Heart right ventricle (tissue), 16 donors: ENCODE measurements around the gene CAPN2. TPM values are rescaled to one million over a fixed set of nuclear protein-coding genes. Genes with fewer than 3 reads are reported as not detected.
A peak's percentile ranks its signal among the peaks of the same experiment; 100 is the strongest.

Experiments
- ATAC-seq, 8 donors: fragments of 200-7000 bp; cut with Tn5 transposase; one replicate each; pipeline ENCODE4 v1.9.1; 2020; ENCODE audit warnings: mild to moderate bottlenecking in 8 of 8, moderate library complexity in 8 of 8, moderate number of reproducible peaks in 1 of 8
- DNase-seq, 2 donors: peaks; one replicate each; pipeline ENCODE4 v3.0.0-alpha.2; 2020
- H3K27ac ChIP-seq, 10 donors: fragments of 200-600 bp; sonication (generic) in 2 of 10; one replicate each; pipeline versions ENCODE4 v1.5.0 to v1.8.0; 2020 to 2022; ENCODE audit warnings: mild to moderate bottlenecking in 3 of 10
- H3K27me3 ChIP-seq, 7 donors: fragments of 200-600 bp; one replicate each; pipeline ENCODE4 v1.8.0; 2021 to 2022; ENCODE audit warnings: mild to moderate bottlenecking in 2 of 7
- H3K36me3 ChIP-seq, 9 donors: fragments of 200-600 bp; sonication (generic) in 1 of 9; one replicate each; pipeline versions ENCODE4 v1.5.0 to v1.8.0; 2020 to 2022; ENCODE audit warnings: mild to moderate bottlenecking in 2 of 9
- H3K4me1 ChIP-seq, 9 donors: fragments of 200-600 bp; sonication (generic) in 1 of 9; one replicate each; pipeline versions ENCODE4 v1.5.0 to v1.8.0; 2020 to 2022; ENCODE audit warnings: mild to moderate bottlenecking in 4 of 9
- H3K4me3 ChIP-seq, 10 donors: fragments of 200-600 bp; sonication (generic) in 2 of 10; one replicate each; pipeline versions ENCODE4 v1.5.0 to v1.8.0; 2020 to 2022; ENCODE audit warnings: mild to moderate bottlenecking in 7 of 10, moderate library complexity in 2 of 10
- H3K9me3 ChIP-seq, 11 donors: fragments of 200-600 bp in 10 of 11; sonication (generic) in 2 of 11; one replicate each; pipeline versions ENCODE4 v1.5.0 to v1.8.0; 2013 to 2022; ENCODE audit warnings: mild to moderate bottlenecking in 2 of 11, control low read depth in 1 of 11, moderate library complexity in 1 of 11
- CTCF ChIP-seq, 9 donors: fragments of 200-600 bp; sonication (generic) in 2 of 9; IDR thresholded peaks; one replicate each; pipeline versions ENCODE4 v1.5.0 to v1.8.0; 2021 to 2022; ENCODE audit warnings: antibody characterized with exemption in 9 of 9, mild to moderate bottlenecking in 5 of 9, moderate library complexity in 1 of 9
- WGBS, 2 donors: extraction: QIAGEN DNeasy Blood & Tissue Kit; methylation state at CpG; one replicate each; pipeline ENCODE4 v1.1.7; 2013; ENCODE audit warnings: inconsistent platforms in 1 of 2; 5-methylcytosine and 5-hydroxymethylcytosine counted together
- intact Hi-C, 10 donors: fragments of 100-400 bp; cut with DNase I; formaldehyde crosslinking; loops; one replicate each; pipeline versions ENCODE4 v1.11.1 to v1.14.2; 2022
- polyA plus RNA-seq, 2 donors: library from polyadenylated mRNA; stranded (reverse); fragments of 200-250 nt; gene quantifications; one replicate each; pipeline ENCODE4 v1.2.3, GENCODE V29; 2013
- total RNA-seq, 10 donors: library from RNA; stranded (reverse); fragmentation: NEBNext Ultra II Directional in 3 of 10; extraction: Animal tissue kit (Norgen Biotek cat#: 25700) in 3 of 10; gene quantifications; one replicate each; pipeline versions ENCODE4 v1.2.1 to v1.2.4, GENCODE V29; 2021 to 2023
- donor health status: Arrhythmogenic right ventricular cardiomyopathy.
- donor health status: ischemic (EF 13 %, LVEDD 7.1; RV severe dilation, severe dysfunction).
- donor health status: healthy with polysubstance abuse.
- donor health status: DM: no; HTN: yes; CAD: no.
- donor health status: DM: no; HTN: no; CAD: no.
- donor health status: ischemic (EF 25% LVEDD 6.9; RV normal size, moderate dysfunction).
- donor health status: ischemic (EF 25% LVEDD 5.7; RV mildly dilated, moderate dysfunction).
- donor health status: healthy.
- donor health status: DM: yes; HTN: yes; CAD: no.
- donor health status: Ischemic cardiomyopathy.
- donor health status: ischemic (EF 35%, LVEDD 5.7; RV mildly dilated, moderate dysfunction).
- donor health status: nonischemic (EF 11% LVEDD 7.7; RV severe dilation, severe dysfunction).
- donor health status: DM: yes; HTN: yes; CAD: no.
- donor health status: PGD.
- donor health status: ischemic (EF 29% LVEDD 5.4; RV normal size, mild dysfunction).
- donor health status: nonischemic (EF 23%, LVEDD 6.1; RV moderate dilation, normal function).

The CAPN2 gene
- total and polyA plus RNA-seq, 12 donors: 62.4 to 107 (median 77.6) TPM

GRCh38 chr1:223771814-223772770, 59.8 kb downstream of the CAPN2 start:
- 28 to 31% methylated on average over 16 of the region's 16 CpGs for WGBS, 2 donors
- no peak for TF ChIP-seq CTCF (IDR thresholded peaks at IDR 0.05)
- Histone ChIP-seq H3K4me1 (peaks cover 11 to 70% (median 40%) of the 10 kb centered on the region in 9 donors), H3K4me3 (no peak overlapping the region), H3K27me3 (no peaks in the 10 kb centered on the region), H3K27ac (peak overlapping the region; percentile 3 to 83 (median 67)), H3K36me3 (peaks cover 0 to 84% (median 31%) of the 10 kb centered on the region in 9 donors), H3K9me3 (no peaks in the 10 kb centered on the region)
- intact Hi-C loops: no loop called here
- DNase-seq: peak; percentile 38 to 74
- ATAC-seq: peak; percentile 69 to 93 (median 87)

GRCh38 chr1:223772771-223773160, 60.4 kb downstream of the CAPN2 start:
- H3K4me1 ChIP-seq: peaks cover 11 to 74% (median 40%) of the 10 kb centered on the region in 9 donors
- peak overlapping the region in 9 of 10 donors; percentile 14 to 83 (median 68) for H3K27ac ChIP-seq
- TF ChIP-seq CTCF (IDR thresholded peaks at IDR 0.05): no peak
- H3K36me3 ChIP-seq: peaks cover 0 to 91% (median 31%) of the 10 kb centered on the region in 9 donors
- ATAC-seq (no peak), DNase-seq (no peak)
- intact Hi-C loops: no loop called here
- H3K9me3 ChIP-seq: no peaks in the 10 kb centered on the region
- no peaks in the 10 kb centered on the region for H3K27me3 ChIP-seq
- WGBS, 2 donors: 75 to 79% methylated on average over 5 of the region's 5 CpGs
- no peak overlapping the region for H3K4me3 ChIP-seq

GRCh38 chr1:223774134-223774814, 61.9 kb downstream of the CAPN2 start:
- no peak for ATAC-seq
- no peaks in the 10 kb centered on the region for H3K9me3 ChIP-seq
- peaks cover 11 to 74% (median 40%) of the 10 kb centered on the region in 9 donors for H3K4me1 ChIP-seq
- H3K36me3 ChIP-seq: peaks cover 0 to 100% (median 43%) of the 10 kb centered on the region in 9 donors
- H3K4me3 ChIP-seq: no peak overlapping the region
- no peaks in the 10 kb centered on the region for H3K27me3 ChIP-seq
- H3K27ac ChIP-seq: peak overlapping the region in 2 of 10 donors; percentile 13 to 83
- DNase-seq: no peak
- WGBS, 2 donors: 86 to 88% methylated on average over 6 of the region's 6 CpGs
- intact Hi-C loops: no loop called here
- TF ChIP-seq CTCF (IDR thresholded peaks at IDR 0.05): no peak

GRCh38 chr1:223775054-223775453, 62.7 kb downstream of the CAPN2 start:
- Histone ChIP-seq H3K4me1 (peaks cover 11 to 67% (median 40%) of the 10 kb centered on the region in 9 donors), H3K27me3 (no peaks in the 10 kb centered on the region), H3K36me3 (peaks cover 0 to 100% (median 42%) of the 10 kb centered on the region in 9 donors), H3K4me3 (no peak overlapping the region), H3K9me3 (no peaks in the 10 kb centered on the region), H3K27ac (peak overlapping the region in 4 of 10 donors; percentile 11 to 83 (median 58))
- ATAC-seq (peak in 2 of 8 donors; percentile 16 to 28), DNase-seq (no peak)
- intact Hi-C loops: no loop called here
- 51 to 56% methylated on average over 4 of the region's 4 CpGs for WGBS, 2 donors
- TF ChIP-seq CTCF (IDR thresholded peaks at IDR 0.05): no peak
